Measurements from ENCODE around the gene BMPR1A. TPM values are rescaled to one million over a fixed set of nuclear protein-coding genes. Genes with fewer than 3 reads are reported as not detected.

Gene BMPR1A
- total and polyA plus RNA-seq, 9 of the 15 experiments (the other 6 are each of a cell fraction or from before 2014, with no cell fraction given): 1.6 to 17.5 (median 9.1) TPM

- Histone ChIP-seq H3K36me3 (ENCODE audit: control insufficient read depth, insufficient read depth, low read length) (peaks cover 7% of the 10 kb centered on the region; the same call in 1 of the 3 replicates), H3K4me2 (ENCODE audit: insufficient read depth, low read length) (no peak overlapping the region), H3K27me3 (ENCODE audit: control insufficient read depth in 2 of 2, insufficient read depth in 2 of 2, low read length in 2 of 2) (no peaks in the 10 kb centered on the region), H3K9ac (ENCODE audit: insufficient read depth in 1 of 2, low read depth in 2 of 2, low read length in 2 of 2) (no peak overlapping the region), H3K27ac (ENCODE audit: extremely low read depth, low read depth, low read length) (no peak overlapping the region), H3K4me3 (no peak overlapping the region), H3K79me2 (ENCODE audit: control insufficient read depth, insufficient read depth, low read length) (no peaks in the 10 kb centered on the region), H3K9me3 (replicated peaks; ENCODE audit: control insufficient read depth, insufficient read depth, low read depth, low read length) (no peaks in the 10 kb centered on the region), H3K4me1 (replicated peaks in 1 of 2; ENCODE audit: control insufficient read depth in 2 of 2, insufficient read depth in 2 of 2, low read length in 2 of 2) (no peaks in the 10 kb centered on the region), H3K9me1 (ENCODE audit: control insufficient read depth, insufficient read depth, low read length) (no peaks in the 10 kb centered on the region), H4K20me1 (replicated peaks; ENCODE audit: control insufficient read depth, insufficient read depth, low read length) (no peaks in the 10 kb centered on the region), H2AFZ (ENCODE audit: low read depth, low read length) (no peak overlapping the region)
- WGBS (ENCODE audit: insufficient coverage, low coverage, missing lambda C conversion rate): 80% methylated on average over 2 of the region's 3 CpGs
- no TSS peak for BruUV-seq (replicated peaks)
- CTCF ChIA-PET (ENCODE audit: low intra/inter-chr PET ratio): no interaction called here
- DNase-seq (ENCODE audit: extremely low read depth in 1 of 4, low spot score in 3 of 4) (no peak), ATAC-seq (no peak), FAIRE-seq (no peak)
- intact Hi-C loops (cut with micrococcal nuclease) (no loop called here), in situ Hi-C loops (cut with MboI) (no loop called here)
- TF ChIP-seq ZNF507 (tag; conservative IDR thresholded peaks at IDR 0.05) (no peak), TCF7L2 (IDR thresholded peaks at IDR 0.05; ENCODE audit: low read depth, low read length) (no peak), MYC (IDR thresholded peaks at IDR 0.05; ENCODE audit: low read depth, low read length) (no peak), MYC (CRISPR knock-in tag; IDR thresholded peaks at IDR 0.05; ENCODE audit: borderline replicate concordance, low read depth) (no peak), ZNF75A (CRISPR knock-in tag; IDR thresholded peaks at IDR 0.05) (no peak), ATF6 (CRISPR knock-in tag; IDR thresholded peaks at IDR 0.05) (no peak), JUNB (CRISPR knock-in tag; conservative IDR thresholded peaks at IDR 0.05) (no peak), TAF9B (IDR thresholded peaks at IDR 0.05; ENCODE audit: partially characterized antibody) (no peak), ZNF57 (CRISPR knock-in tag; IDR thresholded peaks at IDR 0.05) (no peak), TFAM (CRISPR knock-in tag; conservative IDR thresholded peaks at IDR 0.05) (no peak), JUND (IDR thresholded peaks at IDR 0.05; ENCODE audit: borderline replicate concordance, low read depth, low read length) (no peak), JUND (tag; IDR thresholded peaks at IDR 0.05; ENCODE audit: borderline replicate concordance, low read depth, low read length) (no peak), ZNF212 (CRISPR knock-in tag; IDR thresholded peaks at IDR 0.05) (no peak), CCNT2 (IDR thresholded peaks at IDR 0.05; ENCODE audit: borderline replicate concordance, extremely low read depth, insufficient read length, low read depth, low read length) (no peak), EZH2 (IDR thresholded peaks at IDR 0.05; ENCODE audit: borderline replicate concordance, low read depth, low read length) (no peak), TRIM25 (IDR thresholded peaks at IDR 0.05; ENCODE audit: borderline replicate concordance) (no peak), NFE2 (IDR thresholded peaks at IDR 0.05; ENCODE audit: low read depth) (no peak), SMARCA5 (IDR thresholded peaks at IDR 0.05) (no peak)
- POLR2A ChIA-PET: interaction anchor here (0.8 to 1.2 kb wide), 2 partner anchors 10 to 21 kb away, joined by 3 read pairs; no protein-coding TSS in a partner anchor
Measured at GRCh38 chr10:86878983-86879713, 122.7 kb downstream of the BMPR1A start.

Measured in K562 (cell line).